KMS-11 (cell line): ENCODE results near the gene PCSK2.

Experiments
- H2AFZ ChIP-seq: fragments of 200-600 bp; sonication (generic); 2 replicates; pipeline ENCODE4 v1.6.1; 2016; ENCODE audit warnings: antibody characterized with exemption, mixed run types, low read depth
- H3K27ac ChIP-seq: fragments of 200-600 bp; sonication (generic); 2 replicates; pipeline ENCODE4 v1.6.1; 2016; ENCODE audit warnings: mild to moderate bottlenecking, mixed run types
- H3K27me3 ChIP-seq: fragments of 200-600 bp; sonication (generic); 2 replicates; pipeline ENCODE4 v1.6.1; 2017; ENCODE audit warnings: mild to moderate bottlenecking, low read depth, mixed run types, moderate library complexity; ENCODE audit not compliant: insufficient read depth
- H3K36me3 ChIP-seq: fragments of 200-600 bp; sonication (generic); 2 replicates; pipeline ENCODE4 v1.6.1; 2017; ENCODE audit warnings: mild to moderate bottlenecking, mixed run types; ENCODE audit not compliant: insufficient read depth
- H3K4me1 ChIP-seq: fragments of 200-600 bp; sonication (generic); 2 replicates; pipeline ENCODE4 v1.6.1; 2016; ENCODE audit warnings: mild to moderate bottlenecking, low read depth, mixed run types; ENCODE audit not compliant: poor library complexity, severe bottlenecking
- H3K4me2 ChIP-seq: fragments of 200-600 bp; sonication (generic); 2 replicates; pipeline ENCODE4 v1.7.0; 2016; ENCODE audit warnings: mild to moderate bottlenecking, mixed run types
- H3K4me3 ChIP-seq: fragments of 200-600 bp; sonication (generic); IDR thresholded peaks from 2 replicates; pipeline ENCODE4 v1.6.1; 2017; ENCODE audit warnings: low read depth, low read length, mixed read lengths; ENCODE audit not compliant: insufficient read depth
- H3K79me2 ChIP-seq: fragments of 200-600 bp; sonication (generic); 2 replicates; pipeline ENCODE4 v1.6.1; 2016; ENCODE audit warnings: low read depth, mixed run types; ENCODE audit not compliant: insufficient read depth
- H3K9ac ChIP-seq: fragments of 200-600 bp; sonication (generic); 2 replicates; pipeline ENCODE4 v1.6.1; 2016; ENCODE audit warnings: mild to moderate bottlenecking, mixed run types
- H4K20me1 ChIP-seq: fragments of 200-600 bp; sonication (generic); 2 replicates; pipeline ENCODE4 v1.6.1; 2016; ENCODE audit warnings: mild to moderate bottlenecking, mixed run types; ENCODE audit not compliant: insufficient read depth
- CTCF ChIP-seq: fragments of 200-600 bp; sonication (generic); conservative IDR thresholded peaks from 2 replicates; pipeline ENCODE4 v1.6.1; 2017; ENCODE audit warnings: low read depth, mild to moderate bottlenecking, antibody characterized with exemption, low read length, moderate library complexity, mixed read lengths

The PCSK2 gene

GRCh38 chr20:17350321-17350720 lies 123.5 kb downstream of the PCSK2 start:
- Histone ChIP-seq H2AFZ (no peak overlapping the region), H3K4me3 (no peak overlapping the region), H4K20me1 (no peaks in the 10 kb centered on the region), H3K27me3 (no peaks in the 10 kb centered on the region), H3K79me2 (no peaks in the 10 kb centered on the region), H3K4me2 (no peak overlapping the region), H3K9ac (no peak overlapping the region), H3K27ac (no peak overlapping the region), H3K36me3 (no peaks in the 10 kb centered on the region), H3K4me1 (no peaks in the 10 kb centered on the region)
- TF ChIP-seq CTCF, result no peak

DNA sequence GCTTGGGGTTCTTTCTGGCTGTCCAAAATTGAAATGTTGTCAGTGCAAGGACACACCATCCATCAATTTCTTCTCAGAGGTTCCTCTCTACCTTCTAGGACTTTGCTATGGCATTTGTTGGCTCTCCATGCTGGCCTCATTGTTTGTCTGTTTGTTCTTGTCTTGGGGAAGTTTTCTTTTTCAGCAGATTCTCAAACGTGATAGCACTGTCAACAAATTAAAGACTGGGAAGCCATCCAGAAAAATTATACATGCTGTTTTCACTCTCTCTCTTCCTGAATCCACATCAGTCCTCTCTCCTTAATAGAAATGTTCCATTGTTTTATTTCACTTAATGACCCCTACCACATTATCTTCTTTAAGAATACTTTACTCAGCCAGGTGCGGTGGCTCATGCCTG lies 130.4 kb downstream of the PCSK2 start:
- no peak overlapping the region for H2AFZ ChIP-seq
- H3K4me3 ChIP-seq, result no peak overlapping the region
- H3K79me2 ChIP-seq, result no peaks in the 10 kb centered on the region
- no peak overlapping the region for H3K27ac ChIP-seq
- no peaks in the 10 kb centered on the region for H4K20me1 ChIP-seq
- H3K4me2 ChIP-seq, result no peak overlapping the region
- no peaks in the 10 kb centered on the region for H3K27me3 ChIP-seq
- no peaks in the 10 kb centered on the region for H3K4me1 ChIP-seq
- no peak for TF ChIP-seq CTCF
- H3K36me3 ChIP-seq, result no peaks in the 10 kb centered on the region
- no peak overlapping the region for H3K9ac ChIP-seq

DNA sequence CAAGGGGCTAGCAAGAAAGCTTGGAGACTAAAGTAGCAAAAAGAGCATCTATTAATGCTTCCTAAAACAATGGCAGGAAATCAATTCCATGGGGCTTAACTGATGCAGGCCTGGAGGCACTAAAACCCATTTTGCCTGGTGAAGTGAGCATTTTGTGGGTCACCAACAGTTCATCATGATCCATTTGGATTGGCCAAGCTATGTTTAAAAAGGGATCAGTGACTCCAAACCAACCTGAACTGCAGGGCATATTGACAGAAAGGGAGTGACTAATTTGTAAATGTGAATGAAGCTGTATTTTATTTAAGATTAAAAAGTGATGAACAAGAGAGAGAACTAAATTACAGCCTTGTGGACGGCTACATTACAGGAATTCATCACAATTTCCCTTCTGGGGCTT lies 132.0 kb downstream of the PCSK2 start:
- H4K20me1 ChIP-seq, result no peaks in the 10 kb centered on the region

GRCh38 chr20:17364681-17365080 lies 137.8 kb downstream of the PCSK2 start:
- H3K4me2 ChIP-seq, result no peak overlapping the region
- no peak overlapping the region for H2AFZ ChIP-seq
- H4K20me1 ChIP-seq, result no peaks in the 10 kb centered on the region
- H3K27ac ChIP-seq, result no peak overlapping the region
- no peak overlapping the region for H3K4me3 ChIP-seq
- H3K36me3 ChIP-seq, result no peaks in the 10 kb centered on the region
- no peak for TF ChIP-seq CTCF
- H3K27me3 ChIP-seq, result no peaks in the 10 kb centered on the region
- H3K79me2 ChIP-seq, result no peaks in the 10 kb centered on the region
- no peaks in the 10 kb centered on the region for H3K4me1 ChIP-seq
- H3K9ac ChIP-seq, result no peak overlapping the region

More for the DNA sequence above, 132.0 kb downstream of the PCSK2 start:
- Histone ChIP-seq H3K27me3 (no peaks in the 10 kb centered on the region), H3K27ac (no peak overlapping the region), H3K79me2 (no peaks in the 10 kb centered on the region), H2AFZ (no peak overlapping the region), H3K9ac (no peak overlapping the region), H3K4me2 (no peak overlapping the region), H3K4me3 (no peak overlapping the region), H3K4me1 (no peaks in the 10 kb centered on the region), H3K36me3 (no peaks in the 10 kb centered on the region)
- TF ChIP-seq CTCF, result no peak
